Sigmoid colon (tissue), 4 donors: ENCODE measurements around the gene MGMT.

Source experiments
- CTCF ChIP-seq, 4 experiments: fragments of 450-650 bp in 3 of 4; fragments of 200-600 bp in 1 of 4; IDR thresholded peaks; one replicate each; pipeline ENCODE4 v1.5.1; 2016 to 2019; ENCODE audit warnings: antibody characterized with exemption in 4 of 4, mild to moderate bottlenecking in 3 of 4, moderate library complexity in 2 of 4
- EP300 ChIP-seq, 4 donors: sonication (generic); formaldehyde crosslinking; IDR thresholded peaks; one replicate each; pipeline ENCODE4 v1.6.1; 2017; ENCODE audit warnings: antibody characterized with exemption in 4 of 4
- POLR2A ChIP-seq, 2 donors: fragments of 450-650 bp; IDR thresholded peaks; one replicate each; pipeline ENCODE4 v1.6.1; 2016; ENCODE audit warnings: antibody characterized with exemption in 2 of 2, mild to moderate bottlenecking in 2 of 2, moderate library complexity in 2 of 2

GRCh38 chr10:129491123-129491734 lies 24.2 kb downstream of the MGMT start:
- TF ChIP-seq POLR2A (IDR thresholded peaks at IDR 0.05) (no peak), EP300 (IDR thresholded peaks at IDR 0.05) (no peak), CTCF (IDR thresholded peaks at IDR 0.05) (no peak)
